ENCODE measurements around the gene L1CAM. TPM values are rescaled to one million over a fixed set of nuclear protein-coding genes. Genes with fewer than 3 reads are reported as not detected.

The L1CAM gene
- total RNA-seq, result 98.1 TPM

- no peak for DNase-seq
These were observed at the start of gene L1CAM for GRCh38 chrX:153885968-153886903. L1CAM (minus strand) TSS chrX:153886173; CDS start chrX:153875836, 10,337 bp downstream.

- no peak for DNase-seq
These were observed 49.4 kb upstream of the L1CAM start for GRCh38 chrX:153935326-153935851.

- peak; percentile 61 for DNase-seq
These were observed 48.9 kb upstream of the L1CAM start, which contains the start of gene NAA10 for GRCh38 chrX:153934762-153935325. NAA10 (minus strand) TSS chrX:153935037; CDS start chrX:153934904, 133 bp downstream.

GRCh38 chrX:153934148-153934761, 48.3 kb upstream of the L1CAM start:
- DNase-seq, result no peak

GRCh38 chrX:153933748-153934147, 47.8 kb upstream of the L1CAM start:
- DNase-seq, result no peak

- no peak for DNase-seq
These were observed 46.4 kb upstream of the L1CAM start for GRCh38 chrX:153932220-153932915.

GRCh38 chrX:153931748-153932147, 45.8 kb upstream of the L1CAM start:
- no peak for DNase-seq

- no peak for DNase-seq
These were observed 45.2 kb upstream of the L1CAM start for GRCh38 chrX:153931151-153931550.

- DNase-seq, result no peak
These were observed 44.3 kb upstream of the L1CAM start for GRCh38 chrX:153930011-153930910.

- DNase-seq, result no peak
These were observed 43.6 kb upstream of the L1CAM start for GRCh38 chrX:153929576-153929975.

GRCh38 chrX:153928846-153929245, 42.9 kb upstream of the L1CAM start:
- DNase-seq, result no peak

- peak; percentile 92 for DNase-seq
These were observed 42.2 kb upstream of the L1CAM start for GRCh38 chrX:153927922-153928760.

- DNase-seq, result no peak
These were observed 41.6 kb upstream of the L1CAM start for GRCh38 chrX:153927672-153927921.

- no peak for DNase-seq
These were observed 41.1 kb upstream of the L1CAM start for GRCh38 chrX:153926858-153927671.

- DNase-seq, result no peak
These were observed 40.5 kb upstream of the L1CAM start for GRCh38 chrX:153926552-153926857.

- no peak for DNase-seq
These were observed 40.0 kb upstream of the L1CAM start, which contains the start of gene ARHGAP4 for GRCh38 chrX:153925739-153926551. ARHGAP4 (minus strand) TSS chrX:153926264; CDS start chrX:153926202, 62 bp downstream.

- DNase-seq, result no peak
These were observed 39.4 kb upstream of the L1CAM start for GRCh38 chrX:153925387-153925738.

GRCh38 chrX:153924149-153924861, 38.3 kb upstream of the L1CAM start:
- no peak for DNase-seq

All from occipital lobe (tissue), 2 donors.